ENCODE measurements around the gene NEUROG1. TPM values are rescaled to one million over a fixed set of nuclear protein-coding genes. Genes with fewer than 3 reads are reported as not detected.

NEUROG1 gene
- total and polyA plus RNA-seq, 2 of the 13 experiments (the other 11 are each of a cell fraction or from before 2014, with no cell fraction given), result not detected

GRCh38 chr5:135501965-135502364, 33.8 kb downstream of the NEUROG1 start:
- Histone ChIP-seq H3K4me3 (replicated peaks in 1 of 3; ENCODE audit: insufficient read depth in 1 of 3, low read depth in 2 of 3, low read length in 3 of 3) (no peak overlapping the region), H2AFZ (ENCODE audit: low read length) (no peak overlapping the region), H3K9ac (ENCODE audit: insufficient read depth, low read depth, low read length) (no peak overlapping the region), H3K27ac (ENCODE audit: extremely low read length, insufficient read depth, low read length) (no peak overlapping the region), H3K9me3 (ENCODE audit: low read length) (no peaks in the 10 kb centered on the region), H3K4me1 (ENCODE audit: insufficient read depth, low read length) (no peaks in the 10 kb centered on the region), H3K79me2 (ENCODE audit: insufficient read depth, low read length) (no peaks in the 10 kb centered on the region), H3K4me2 (ENCODE audit: low read depth, low read length) (no peak overlapping the region), H3K36me3 (replicated peaks in 1 of 2; ENCODE audit: control insufficient read depth in 1 of 2, insufficient read depth in 2 of 2, low read length in 2 of 2) (no peaks in the 10 kb centered on the region), H4K20me1 (ENCODE audit: insufficient read depth, low read length) (no peaks in the 10 kb centered on the region), H3K27me3 (ENCODE audit: control insufficient read depth in 1 of 2, insufficient read depth in 2 of 2, low read length in 2 of 2) (peaks cover 0 to 15% of the 10 kb centered on the region in 2 experiments; a peak in 2 of 5 replicates)
- in situ Hi-C loops (cut with HindIII; ENCODE audit: extremely low pct_ligation_motif_present, low pct_unique_long_range_greater_than_20kb), result no loop called here
- 28% methylated on average over 2 of the region's 2 CpGs for WGBS (ENCODE audit: low lambda C conversion rate)
- CTCF ChIA-PET (ENCODE audit: low intra/inter-chr PET ratio, low total read pairs), result no interaction called here
- POLR2A ChIA-PET, result no interaction called here
- FAIRE-seq, result no peak
- TF ChIP-seq ZNF331 (CRISPR knock-in tag; IDR thresholded peaks at IDR 0.05) (no peak), SNRNP70 (IDR thresholded peaks at IDR 0.05; ENCODE audit: low read depth, low read length) (no peak), RBM22 (optimal IDR thresholded peaks at IDR 0.05; ENCODE audit: low read length) (no peak), ZNF891 (CRISPR knock-in tag; IDR thresholded peaks at IDR 0.05) (no peak), TSC22D2 (CRISPR knock-in tag; IDR thresholded peaks at IDR 0.05; ENCODE audit: borderline replicate concordance) (no peak), HMGA1 (CRISPR knock-in tag; conservative IDR thresholded peaks at IDR 0.05) (no peak), ZSCAN22 (CRISPR knock-in tag; IDR thresholded peaks at IDR 0.05) (no peak), ZSCAN12 (CRISPR knock-in tag; IDR thresholded peaks at IDR 0.05) (no peak), MED8 (CRISPR knock-in tag; IDR thresholded peaks at IDR 0.05; ENCODE audit: insufficient replicate concordance) (no peak), KMT2B (CRISPR knock-in tag; IDR thresholded peaks at IDR 0.05) (no peak)
- TF ChIP-seq, protein P1, sequence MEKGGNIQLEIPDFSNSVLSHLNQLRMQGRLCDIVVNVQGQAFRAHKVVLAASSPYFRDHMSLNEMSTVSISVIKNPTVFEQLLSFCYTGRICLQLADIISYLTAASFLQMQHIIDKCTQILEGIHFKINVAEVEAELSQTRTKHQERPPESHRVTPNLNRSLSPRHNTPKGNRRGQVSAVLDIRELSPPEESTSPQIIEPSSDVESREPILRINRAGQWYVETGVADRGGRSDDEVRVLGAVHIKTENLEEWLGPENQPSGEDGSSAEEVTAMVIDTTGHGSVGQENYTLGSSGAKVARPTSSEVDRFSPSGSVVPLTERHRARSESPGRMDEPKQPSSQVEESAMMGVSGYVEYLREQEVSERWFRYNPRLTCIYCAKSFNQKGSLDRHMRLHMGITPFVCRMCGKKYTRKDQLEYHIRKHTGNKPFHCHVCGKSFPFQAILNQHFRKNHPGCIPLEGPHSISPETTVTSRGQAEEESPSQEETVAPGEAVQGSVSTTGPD (CRISPR knock-in tag; IDR thresholded peaks at IDR 0.05), result no peak
- DNase-seq (ENCODE audit: low spot score), result no peak
- BruUV-seq (replicated peaks), result no TSS peak
- no peak for ATAC-seq
- intact Hi-C loops (cut with micrococcal nuclease; ENCODE audit: unreplicated experiment), result no loop called here
